ENCODE results near the gene SMAP2.

DNA sequence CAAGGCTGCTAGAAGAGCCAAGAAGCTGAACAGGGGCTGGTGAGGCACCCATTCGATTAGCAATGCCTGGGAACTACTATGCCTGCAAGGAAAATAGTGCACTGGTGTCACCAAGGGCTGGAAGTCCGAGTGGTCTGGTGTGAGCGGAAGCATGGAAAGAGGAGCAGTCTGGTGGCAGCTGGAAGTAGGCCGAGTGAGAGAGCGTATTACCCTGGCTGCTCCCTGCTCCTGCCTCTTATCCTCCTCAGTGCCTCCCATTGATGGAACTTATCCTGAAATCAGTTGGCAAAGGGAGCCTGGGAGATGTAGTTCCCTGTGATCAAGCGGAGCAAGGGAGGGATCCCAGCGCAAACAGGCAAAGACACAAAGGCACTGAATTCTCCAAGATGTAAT lies 9.6 kb downstream of the SMAP2 start:
- TF ChIP-seq, protein P1, sequence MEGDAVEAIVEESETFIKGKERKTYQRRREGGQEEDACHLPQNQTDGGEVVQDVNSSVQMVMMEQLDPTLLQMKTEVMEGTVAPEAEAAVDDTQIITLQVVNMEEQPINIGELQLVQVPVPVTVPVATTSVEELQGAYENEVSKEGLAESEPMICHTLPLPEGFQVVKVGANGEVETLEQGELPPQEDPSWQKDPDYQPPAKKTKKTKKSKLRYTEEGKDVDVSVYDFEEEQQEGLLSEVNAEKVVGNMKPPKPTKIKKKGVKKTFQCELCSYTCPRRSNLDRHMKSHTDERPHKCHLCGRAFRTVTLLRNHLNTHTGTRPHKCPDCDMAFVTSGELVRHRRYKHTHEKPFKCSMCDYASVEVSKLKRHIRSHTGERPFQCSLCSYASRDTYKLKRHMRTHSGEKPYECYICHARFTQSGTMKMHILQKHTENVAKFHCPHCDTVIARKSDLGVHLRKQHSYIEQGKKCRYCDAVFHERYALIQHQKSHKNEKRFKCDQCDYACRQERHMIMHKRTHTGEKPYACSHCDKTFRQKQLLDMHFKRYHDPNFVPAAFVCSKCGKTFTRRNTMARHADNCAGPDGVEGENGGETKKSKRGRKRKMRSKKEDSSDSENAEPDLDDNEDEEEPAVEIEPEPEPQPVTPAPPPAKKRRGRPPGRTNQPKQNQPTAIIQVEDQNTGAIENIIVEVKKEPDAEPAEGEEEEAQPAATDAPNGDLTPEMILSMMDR (IDR thresholded peaks at IDR 0.05), result no peak
- TF ChIP-seq POLR2A (IDR thresholded peaks at IDR 0.05) (no peak), POLR2AphosphoS5 (IDR thresholded peaks at IDR 0.05) (no peak)
